Measurements from ENCODE around the gene RBM33.

GRCh38 chr7:155611808-155612447, 32.5 kb upstream of the RBM33 start:
- TF ChIP-seq POLR2A (IDR thresholded peaks at IDR 0.05; ENCODE audit: low read length) (no peak), GATA1 (IDR thresholded peaks at IDR 0.05; ENCODE audit: low read depth, low read length) (no peak)
